Memory B cell (primary cell): ENCODE data around the gene RNF19B.
"Not testable (repeated sequence)": the region's sequence is repeated elsewhere in the genome, so short reads cannot be mapped to it uniquely, and the experiment has no call there.

Source experiments
- ATAC-seq: fragments of 150-1000 bp; cut with Tn5 transposase; 2 replicates; pipeline ENCODE4 v1.10.0; 2021; ENCODE audit warnings: low read depth, mild to moderate bottlenecking, moderate library complexity
- DNase-seq, 2 donors: peaks; one replicate each; pipeline ENCODE4 v3.0.0; 2022; ENCODE audit warnings: low spot score in 2 of 2
- H3K27ac Mint-ChIP-seq: one replicate; pipeline ENCODE4 v1.8.0; 2022; ENCODE audit warnings: mild to moderate bottlenecking, moderate library complexity, mixed read lengths
- H3K27me3 Mint-ChIP-seq: one replicate; pipeline ENCODE4 v1.8.0; 2022; ENCODE audit warnings: mixed read lengths
- H3K36me3 Mint-ChIP-seq: one replicate; pipeline ENCODE4 v1.8.0; 2022; ENCODE audit warnings: mild to moderate bottlenecking, mixed read lengths
- H3K4me1 Mint-ChIP-seq: one replicate; pipeline ENCODE4 v1.8.0; 2022; ENCODE audit warnings: mixed read lengths
- H3K4me3 Mint-ChIP-seq: one replicate; pipeline ENCODE4 v1.8.0; 2022; ENCODE audit warnings: mild to moderate bottlenecking, moderate library complexity, mixed read lengths
- H3K9me3 Mint-ChIP-seq: one replicate; pipeline ENCODE4 v1.8.0; 2022; ENCODE audit warnings: mixed read lengths

RNF19B gene

DNA sequence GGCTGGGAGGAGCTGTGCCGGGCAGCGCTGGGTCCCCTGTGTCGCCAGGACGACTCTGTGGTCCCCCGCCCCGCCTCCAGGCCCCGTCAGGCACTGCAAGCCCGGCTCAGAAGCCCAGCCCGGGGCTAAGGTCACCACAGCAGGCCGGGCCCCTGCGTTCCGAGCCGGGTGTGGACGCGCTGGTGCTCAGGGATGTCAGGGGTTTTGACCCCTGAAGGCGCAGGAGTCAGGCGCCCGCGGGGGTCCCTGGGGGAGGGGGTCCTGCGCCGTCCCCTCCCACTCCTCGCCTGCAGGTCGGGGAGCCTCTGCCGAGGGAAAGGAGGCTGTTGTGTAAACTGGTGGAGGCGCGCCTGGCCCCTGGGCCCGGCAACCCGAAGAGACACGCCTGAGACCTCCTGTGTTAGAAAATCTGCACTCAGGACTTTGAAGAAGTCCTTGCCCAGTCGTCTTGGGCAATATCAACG, 39.7 kb downstream of the RNF19B start:
- peak overlapping the region; percentile 53 for H3K4me3 Mint-ChIP-seq
- H3K36me3 Mint-ChIP-seq = no peaks in the 10 kb centered on the region
- H3K27ac Mint-ChIP-seq = no peak overlapping the region
- H3K4me1 Mint-ChIP-seq = peaks cover 14% of the 10 kb centered on the region
- peak; percentile 41 for ATAC-seq
- no peak for DNase-seq
- peaks cover 4% of the 10 kb centered on the region for H3K9me3 Mint-ChIP-seq
- H3K27me3 Mint-ChIP-seq = peaks cover 43% of the 10 kb centered on the region

DNA sequence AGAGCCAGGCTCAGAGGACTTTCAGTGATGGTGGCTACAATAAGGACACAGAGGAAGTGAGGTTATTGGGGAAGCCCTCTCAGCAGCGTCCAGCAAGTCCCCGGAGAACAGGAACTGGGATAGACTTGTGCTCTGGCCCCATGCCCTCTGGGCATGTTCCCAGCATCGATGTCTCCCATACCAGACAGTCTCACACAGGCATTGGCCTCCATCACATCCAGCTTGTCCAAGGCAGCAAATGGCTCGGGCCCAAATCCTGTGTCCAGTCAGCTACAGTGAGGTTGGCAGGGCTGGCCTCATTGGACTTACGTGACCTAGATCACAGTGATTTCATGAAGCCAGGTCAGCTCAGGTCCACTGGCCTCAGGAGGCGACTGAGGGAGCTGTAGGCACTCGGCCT, 43.8 kb downstream of the RNF19B start:
- no peak overlapping the region for H3K27ac Mint-ChIP-seq
- no peak for ATAC-seq
- no peak for DNase-seq
- H3K4me1 Mint-ChIP-seq = peaks cover 14% of the 10 kb centered on the region
- H3K4me3 Mint-ChIP-seq = no peak overlapping the region
- peaks cover 49% of the 10 kb centered on the region for H3K27me3 Mint-ChIP-seq
- H3K36me3 Mint-ChIP-seq = no peaks in the 10 kb centered on the region
- no peaks in the 10 kb centered on the region for H3K9me3 Mint-ChIP-seq

DNA sequence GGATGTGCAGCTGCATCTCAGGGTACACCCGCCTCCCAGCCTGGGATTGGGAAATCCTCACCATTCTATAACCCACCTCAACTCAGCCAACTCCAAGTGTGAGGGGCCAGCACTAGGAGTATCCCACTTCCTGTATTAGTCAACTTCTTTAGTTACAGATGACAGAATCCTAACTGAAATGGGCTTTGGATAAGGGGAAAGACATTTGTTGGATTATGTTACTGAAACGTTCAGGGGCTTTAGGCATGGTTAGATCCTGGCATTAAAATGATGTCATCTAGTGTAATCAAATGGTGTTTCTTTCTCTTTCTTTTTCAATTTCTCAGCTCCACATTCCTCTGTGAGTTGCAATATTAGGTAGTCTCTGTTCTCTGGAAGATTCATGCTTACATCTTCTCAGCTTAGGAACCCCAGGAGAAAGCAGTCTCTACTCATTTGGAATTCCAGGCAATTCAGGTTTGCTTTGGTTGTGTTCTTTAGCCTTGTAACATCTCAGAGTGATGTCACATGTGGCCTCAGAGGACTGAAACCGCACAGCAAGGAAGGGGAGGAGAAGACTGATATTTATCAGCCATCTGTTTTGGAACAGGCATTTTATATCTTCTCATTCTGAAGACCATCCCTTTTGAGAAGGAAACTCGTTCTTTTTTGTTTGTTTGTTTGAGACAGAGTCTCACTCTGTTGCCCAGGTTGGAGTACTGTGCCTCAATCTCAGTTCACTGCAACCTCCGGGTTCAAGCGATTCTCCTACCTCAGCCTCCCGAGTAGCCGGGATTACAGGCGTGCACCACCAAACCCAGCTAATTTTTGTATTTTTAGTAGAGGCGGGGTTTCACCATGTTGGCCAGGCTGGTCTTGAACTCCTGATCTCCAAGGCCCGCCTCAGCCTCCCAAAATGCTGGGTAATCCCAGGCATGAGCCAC, 44.5 kb downstream of the RNF19B start:
- peaks cover 6% of the 10 kb centered on the region for H3K4me1 Mint-ChIP-seq
- H3K9me3 Mint-ChIP-seq = no peaks in the 10 kb centered on the region
- H3K27me3 Mint-ChIP-seq = peaks cover 48% of the 10 kb centered on the region
- no peak overlapping the region for H3K27ac Mint-ChIP-seq
- ATAC-seq (no peak), DNase-seq (no peak)
- no peaks in the 10 kb centered on the region for H3K36me3 Mint-ChIP-seq
- H3K4me3 Mint-ChIP-seq = no peak overlapping the region

DNA sequence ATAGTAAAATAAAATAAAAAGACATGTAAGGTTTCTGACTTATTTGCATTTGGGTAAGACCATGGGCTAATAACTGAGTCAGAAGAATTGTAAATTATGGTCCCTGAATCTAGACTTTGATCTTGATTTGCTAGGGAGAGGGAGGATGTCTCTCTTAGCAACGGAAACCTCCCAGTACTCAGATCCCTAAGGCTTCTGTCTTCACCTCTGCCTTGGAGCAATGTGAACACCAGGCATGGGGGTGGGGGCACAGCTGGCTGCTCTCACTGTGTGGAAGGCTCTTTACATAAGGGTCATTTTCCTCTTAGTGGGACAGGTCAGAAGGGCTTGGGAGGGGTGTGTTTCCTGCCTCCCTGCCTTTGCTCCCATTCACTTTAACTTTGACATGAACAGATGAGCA, 46.4 kb downstream of the RNF19B start:
- ATAC-seq = no peak
- Mint-ChIP-seq H3K27ac (no peak overlapping the region), H3K4me3 (no peak overlapping the region), H3K36me3 (no peaks in the 10 kb centered on the region), H3K27me3 (peaks cover 38% of the 10 kb centered on the region), H3K4me1 (no peaks in the 10 kb centered on the region), H3K9me3 (no peaks in the 10 kb centered on the region)
- DNase-seq = no peak

DNA sequence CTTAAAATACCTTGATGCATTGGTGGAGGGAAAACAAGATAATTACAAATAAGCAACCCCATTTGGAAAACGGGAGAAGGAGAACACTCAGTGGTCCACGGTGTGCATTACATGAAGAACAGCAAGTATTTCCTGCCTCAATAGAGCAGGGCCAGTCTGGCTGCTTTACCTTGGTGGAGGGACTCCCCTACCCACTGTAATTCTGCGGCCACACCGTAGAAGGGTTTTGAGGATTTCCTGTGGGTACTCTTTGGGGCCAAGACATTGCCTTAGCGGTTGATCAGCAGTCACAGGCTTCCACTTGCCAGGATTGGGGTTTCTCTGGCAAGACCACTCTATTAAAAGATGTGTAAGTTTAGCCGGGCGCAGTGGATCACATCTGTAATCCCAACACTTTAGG, 47.1 kb downstream of the RNF19B start:
- Mint-ChIP-seq H3K36me3 (no peaks in the 10 kb centered on the region), H3K27me3 (peaks cover 33% of the 10 kb centered on the region), H3K4me3 (no peak overlapping the region), H3K4me1 (no peaks in the 10 kb centered on the region), H3K9me3 (no peaks in the 10 kb centered on the region), H3K27ac (no peak overlapping the region)
- DNase-seq (no peak), ATAC-seq (no peak)

DNA sequence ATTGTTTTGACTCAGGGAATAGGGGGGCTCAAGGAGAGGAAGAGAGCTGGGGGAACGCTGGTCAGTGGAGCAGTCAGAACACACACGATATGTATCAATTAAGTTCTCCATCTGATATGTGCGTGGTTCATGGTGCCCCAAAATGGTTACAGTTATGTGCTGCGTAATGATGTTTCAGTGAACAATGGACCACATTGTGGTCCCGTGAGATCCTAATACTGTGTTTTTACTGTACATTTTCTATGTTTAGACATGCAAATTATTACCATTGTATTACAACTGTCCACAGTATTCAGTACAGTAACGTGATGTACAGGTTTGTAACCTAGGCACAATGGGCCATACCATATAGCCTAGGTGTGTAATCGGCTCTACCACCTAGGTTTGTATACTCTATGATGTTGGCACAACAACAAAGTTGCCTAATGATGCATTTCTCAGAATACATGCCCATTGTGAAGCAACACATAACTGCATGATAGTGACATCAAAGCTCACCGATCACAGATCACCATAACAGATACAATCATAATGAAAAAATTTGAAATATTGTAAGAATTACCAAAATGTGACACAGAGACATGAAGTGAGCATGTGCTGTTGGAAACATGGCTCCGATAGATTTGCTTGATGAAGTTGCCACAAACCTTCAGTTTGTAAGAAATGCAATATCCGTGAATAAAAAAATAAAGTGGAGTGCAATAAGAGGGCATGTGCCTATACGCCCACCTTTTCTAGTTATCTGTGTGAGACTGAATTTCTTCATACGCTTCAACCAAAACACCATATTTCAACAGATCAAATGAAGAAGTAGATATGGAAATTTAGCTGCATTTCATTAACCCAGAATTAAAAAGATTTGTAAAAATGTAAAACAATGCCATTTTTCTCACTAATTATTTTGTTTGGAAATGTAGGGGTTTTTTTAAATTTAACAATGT, 48.6 kb downstream of the RNF19B start:
- no peak for ATAC-seq
- Mint-ChIP-seq H3K9me3 (no peaks in the 10 kb centered on the region), H3K4me3 (no peak overlapping the region), H3K4me1 (no peaks in the 10 kb centered on the region), H3K27me3 (peaks cover 23% of the 10 kb centered on the region), H3K27ac (no peak overlapping the region), H3K36me3 (no peaks in the 10 kb centered on the region)
- no peak for DNase-seq

DNA sequence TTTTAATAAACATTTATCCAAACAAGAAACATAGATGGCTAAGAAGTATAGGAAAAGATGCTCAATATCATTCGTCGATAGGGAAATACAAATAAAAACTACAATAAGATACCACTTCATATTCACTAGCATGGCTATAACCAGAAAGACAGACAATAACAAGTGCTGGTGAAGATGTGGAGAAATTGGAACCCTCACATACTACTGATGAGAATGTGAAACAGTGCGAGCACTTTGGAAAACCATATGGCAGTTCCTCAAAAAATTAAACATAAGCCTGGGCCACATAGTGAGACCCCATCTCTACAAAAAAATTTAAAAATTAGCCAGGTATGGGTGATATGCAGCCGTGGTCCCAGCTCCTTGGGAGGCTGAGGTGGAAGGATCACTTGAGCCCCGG, 54.3 kb downstream of the RNF19B start:
- Mint-ChIP-seq H3K27me3 (peaks cover 5% of the 10 kb centered on the region), H3K4me3 (no peak overlapping the region), H3K27ac (no peak overlapping the region), H3K36me3 (no peaks in the 10 kb centered on the region), H3K4me1 (no peaks in the 10 kb centered on the region), H3K9me3 (no peaks in the 10 kb centered on the region)
- DNase-seq = no peak
- no peak for ATAC-seq

DNA sequence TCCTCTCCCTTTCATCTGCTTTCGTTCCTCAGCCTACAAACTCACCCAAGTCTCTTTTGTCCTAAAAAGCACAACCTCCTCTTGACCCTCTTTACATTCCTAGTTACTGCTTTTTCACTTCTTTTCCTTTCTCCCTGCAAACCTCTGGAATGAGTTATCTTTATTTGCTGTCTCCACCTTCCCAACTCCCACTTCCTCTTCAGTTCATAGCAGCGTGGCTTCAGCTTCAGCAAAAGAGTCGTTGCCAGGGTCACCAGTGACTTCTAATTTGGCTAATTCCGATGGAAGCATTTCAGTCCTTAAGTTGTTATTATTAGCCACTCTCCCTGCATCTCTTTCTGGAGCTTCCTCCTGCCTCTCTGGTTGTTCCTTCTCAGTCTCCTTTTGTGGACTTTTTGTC, 57.2 kb downstream of the RNF19B start:
- H3K9me3 Mint-ChIP-seq = no peaks in the 10 kb centered on the region
- DNase-seq (no peak), ATAC-seq (no peak)
- H3K27ac Mint-ChIP-seq = no peak overlapping the region
- no peaks in the 10 kb centered on the region for H3K36me3 Mint-ChIP-seq
- no peak overlapping the region for H3K4me3 Mint-ChIP-seq
- peaks cover 10% of the 10 kb centered on the region for H3K27me3 Mint-ChIP-seq
- no peaks in the 10 kb centered on the region for H3K4me1 Mint-ChIP-seq

DNA sequence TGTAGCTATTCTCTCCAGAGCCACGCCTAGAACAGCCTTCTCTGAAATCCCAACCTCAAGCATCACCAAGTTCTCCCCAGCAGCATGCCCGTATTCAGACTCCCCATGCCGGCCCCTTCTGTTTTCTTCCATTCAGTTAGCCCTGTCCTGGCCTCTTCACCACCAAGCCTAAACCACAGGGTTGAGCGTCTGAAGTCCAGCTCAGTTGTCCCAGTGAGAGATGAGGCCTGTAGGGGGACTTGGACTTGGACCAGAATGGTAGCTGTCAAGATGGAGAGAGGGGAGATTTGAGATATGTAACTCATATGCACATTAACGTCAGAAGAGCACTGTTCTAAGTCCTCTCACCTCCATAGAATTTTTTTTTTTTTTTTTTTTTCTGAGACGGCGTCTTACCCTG, 58.0 kb downstream of the RNF19B start:
- peaks cover 15% of the 10 kb centered on the region for H3K27me3 Mint-ChIP-seq
- H3K36me3 Mint-ChIP-seq = no peaks in the 10 kb centered on the region
- no peak for DNase-seq
- H3K4me3 Mint-ChIP-seq = no peak overlapping the region
- H3K27ac Mint-ChIP-seq = no peak overlapping the region
- H3K4me1 Mint-ChIP-seq = peaks cover under 1% of the 10 kb centered on the region
- no peaks in the 10 kb centered on the region for H3K9me3 Mint-ChIP-seq
- ATAC-seq = no peak

DNA sequence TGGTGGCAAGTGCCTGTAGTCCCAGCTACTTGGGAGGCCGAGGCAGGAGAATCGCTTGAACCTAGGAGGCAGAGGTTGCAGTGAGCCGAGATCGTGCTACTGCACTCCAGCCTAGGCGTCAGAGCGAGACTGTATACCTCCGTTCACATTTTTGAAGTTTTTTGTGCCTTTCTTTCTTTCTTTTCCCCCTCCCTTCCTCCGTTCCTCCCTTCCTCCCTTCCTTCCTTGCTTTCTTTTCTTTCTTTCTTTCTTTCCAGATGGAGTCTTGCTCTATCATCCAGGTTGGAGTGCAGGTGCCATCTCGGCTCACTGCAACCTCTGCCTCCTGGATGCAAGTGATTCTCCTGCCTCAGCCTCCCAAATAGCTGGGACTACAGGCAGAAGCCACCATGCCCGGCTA, 59.0 kb downstream of the RNF19B start:
- H3K4me3 Mint-ChIP-seq, H3K36me3 Mint-ChIP-seq, H3K4me1 Mint-ChIP-seq, DNase-seq, ATAC-seq, H3K27ac Mint-ChIP-seq, H3K9me3 Mint-ChIP-seq: not testable (repeated sequence)
- peaks cover 19% of the 10 kb centered on the region for H3K27me3 Mint-ChIP-seq

DNA sequence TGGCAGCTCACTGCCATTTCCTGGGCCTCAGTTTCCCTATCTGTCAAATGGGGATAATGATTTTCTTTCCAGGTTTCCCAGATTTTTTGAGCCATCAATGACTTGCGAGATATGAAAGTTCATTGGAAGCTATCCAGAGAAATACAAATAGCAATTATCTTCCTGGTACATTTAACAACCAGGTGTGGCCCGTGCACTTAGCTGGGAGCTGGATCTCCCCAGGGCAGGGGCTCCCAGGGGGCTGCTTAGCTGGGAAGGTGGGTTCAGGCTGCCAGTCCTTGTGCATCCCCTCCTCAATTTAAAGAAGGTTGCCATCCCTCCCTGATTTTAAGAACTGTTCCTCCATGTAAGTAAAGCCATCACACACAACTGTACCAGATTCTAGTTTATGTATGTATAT, 59.8 kb downstream of the RNF19B start:
- H3K4me3 Mint-ChIP-seq = no peak overlapping the region
- peaks cover 17% of the 10 kb centered on the region for H3K27me3 Mint-ChIP-seq
- no peaks in the 10 kb centered on the region for H3K9me3 Mint-ChIP-seq
- no peak for ATAC-seq
- H3K4me1 Mint-ChIP-seq = peaks cover 5% of the 10 kb centered on the region
- DNase-seq = no peak
- H3K27ac Mint-ChIP-seq = no peak overlapping the region
- no peaks in the 10 kb centered on the region for H3K36me3 Mint-ChIP-seq

DNA sequence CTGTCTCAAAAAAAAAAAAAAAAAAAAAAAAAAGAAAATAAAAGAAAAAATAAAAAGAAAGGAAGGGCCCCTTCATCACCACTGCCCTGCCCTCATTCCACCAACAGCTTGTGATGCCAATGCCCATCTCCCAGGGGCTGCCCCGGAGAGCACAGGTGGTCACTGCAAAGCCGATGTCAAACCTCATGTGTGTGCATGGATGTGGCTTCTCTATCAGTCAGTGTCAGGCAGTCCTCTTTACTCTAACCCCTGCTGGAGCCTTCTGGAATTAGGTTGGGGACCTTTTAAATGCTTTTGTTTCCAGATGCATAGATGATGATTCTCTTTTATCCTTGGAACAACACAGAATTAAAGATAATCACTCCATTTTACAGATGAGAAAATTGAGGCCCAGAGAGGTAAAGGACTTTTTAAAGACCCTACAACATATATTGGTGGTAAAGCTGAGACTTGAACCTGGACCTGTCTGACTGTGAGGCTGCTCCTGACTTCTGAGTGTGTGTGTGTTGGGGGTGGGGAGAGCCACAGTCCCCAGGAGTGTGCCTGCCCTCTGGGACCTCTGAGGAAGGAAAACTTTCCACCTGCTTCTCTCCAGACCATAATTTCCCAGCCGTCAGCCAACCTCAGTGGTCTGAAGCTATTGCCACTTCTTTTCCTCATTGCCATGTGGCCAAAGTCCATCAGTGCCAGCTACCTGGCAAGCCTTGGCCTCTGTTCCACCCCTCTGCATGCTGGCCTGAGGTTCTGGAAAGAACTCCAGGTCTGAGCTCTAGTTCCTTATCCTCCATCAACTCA, 60.4 kb downstream of the RNF19B start:
- ATAC-seq = no peak

DNA sequence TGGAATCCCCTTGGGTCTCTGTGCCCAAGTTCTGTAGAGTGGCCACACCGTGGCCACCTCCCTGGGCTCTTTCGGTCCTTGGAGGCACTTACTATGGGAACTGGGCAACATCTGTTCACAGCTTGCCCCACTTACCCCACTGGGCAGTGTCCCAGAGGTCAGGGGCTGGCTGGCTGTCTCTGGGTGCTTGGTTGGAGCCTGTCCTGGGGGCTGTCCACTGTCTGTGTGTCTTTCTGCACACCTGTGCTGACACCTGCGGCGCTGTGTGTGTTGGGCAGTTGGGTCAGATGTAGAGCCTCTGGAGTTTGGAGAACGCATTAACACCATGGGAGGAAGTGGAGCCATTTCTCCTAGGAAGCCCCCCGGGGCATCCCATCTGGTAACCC, 62.1 kb downstream of the RNF19B start:
- no peaks in the 10 kb centered on the region for H3K36me3 Mint-ChIP-seq
- H3K27ac Mint-ChIP-seq = no peak overlapping the region
- no peak overlapping the region for H3K4me3 Mint-ChIP-seq
- H3K9me3 Mint-ChIP-seq = no peaks in the 10 kb centered on the region
- H3K4me1 Mint-ChIP-seq = peaks cover 5% of the 10 kb centered on the region
- DNase-seq (no peak), ATAC-seq (no peak)
- H3K27me3 Mint-ChIP-seq = peaks cover 23% of the 10 kb centered on the region

More for the DNA sequence above, 60.4 kb downstream of the RNF19B start:
- Mint-ChIP-seq H3K9me3 (no peaks in the 10 kb centered on the region), H3K27ac (no peak overlapping the region), H3K4me3 (no peak overlapping the region), H3K4me1 (peaks cover 5% of the 10 kb centered on the region), H3K27me3 (peaks cover 19% of the 10 kb centered on the region), H3K36me3 (no peaks in the 10 kb centered on the region)
- DNase-seq = no peak
